ENCODE data around the gene MAN2A1.

The MAN2A1 gene

DNA sequence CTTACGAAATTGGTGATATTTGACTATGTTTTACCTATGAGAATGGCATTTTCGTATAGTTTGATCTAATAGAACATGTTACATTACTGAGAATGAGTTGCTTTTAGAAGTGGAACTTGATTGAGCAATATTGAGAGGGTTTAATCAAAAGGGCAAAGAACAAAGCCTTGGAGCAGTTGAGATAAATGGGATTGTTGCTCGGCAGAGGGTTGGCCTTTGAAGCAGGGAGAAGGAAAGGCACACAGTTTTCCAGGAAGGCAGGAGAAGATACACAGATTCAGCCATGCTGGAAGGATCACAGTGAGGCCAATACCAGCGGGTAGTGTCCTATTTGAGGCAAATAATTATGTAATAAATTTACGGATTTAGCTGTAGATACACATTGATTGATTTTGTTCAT lies 19.5 kb downstream of the MAN2A1 start:
- FAIRE-seq = no peak

DNA sequence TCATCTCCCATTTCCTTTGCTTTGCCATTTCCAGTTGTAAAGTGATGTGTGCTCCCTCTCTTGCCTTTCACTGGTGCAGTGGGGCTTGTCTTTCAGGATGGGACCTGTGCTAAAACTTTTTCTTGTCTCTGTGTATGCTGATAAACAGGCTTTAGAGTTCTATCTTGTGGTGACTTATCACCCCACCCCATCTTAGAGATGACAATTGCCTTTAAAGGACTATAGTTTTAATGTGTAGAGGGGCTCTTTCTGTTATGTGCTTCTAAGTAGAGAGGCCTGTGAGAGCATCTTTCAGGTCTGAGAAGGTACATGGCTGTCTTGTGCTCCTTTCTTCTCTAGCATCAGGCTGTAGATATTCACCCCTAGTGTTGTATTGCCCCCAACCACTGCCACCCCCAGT lies 21.9 kb downstream of the MAN2A1 start:
- FAIRE-seq = no peak

DNA sequence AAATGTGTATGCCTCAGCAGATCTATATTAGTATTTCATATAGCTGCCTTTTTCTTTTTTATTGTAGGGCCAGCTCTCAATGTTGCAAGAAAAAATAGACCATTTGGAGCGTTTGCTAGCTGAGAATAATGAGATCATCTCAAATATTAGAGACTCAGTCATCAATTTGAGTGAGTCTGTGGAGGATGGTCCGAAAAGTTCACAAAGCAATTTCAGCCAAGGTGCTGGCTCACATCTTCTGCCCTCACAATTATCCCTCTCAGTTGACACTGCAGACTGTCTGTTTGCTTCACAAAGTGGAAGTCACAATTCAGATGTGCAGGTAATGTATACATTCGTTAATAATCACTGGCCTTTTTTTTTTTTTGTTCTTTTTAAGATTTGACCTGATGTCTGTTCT lies 23.7 kb downstream of the MAN2A1 start:
- no peak for FAIRE-seq

DNA sequence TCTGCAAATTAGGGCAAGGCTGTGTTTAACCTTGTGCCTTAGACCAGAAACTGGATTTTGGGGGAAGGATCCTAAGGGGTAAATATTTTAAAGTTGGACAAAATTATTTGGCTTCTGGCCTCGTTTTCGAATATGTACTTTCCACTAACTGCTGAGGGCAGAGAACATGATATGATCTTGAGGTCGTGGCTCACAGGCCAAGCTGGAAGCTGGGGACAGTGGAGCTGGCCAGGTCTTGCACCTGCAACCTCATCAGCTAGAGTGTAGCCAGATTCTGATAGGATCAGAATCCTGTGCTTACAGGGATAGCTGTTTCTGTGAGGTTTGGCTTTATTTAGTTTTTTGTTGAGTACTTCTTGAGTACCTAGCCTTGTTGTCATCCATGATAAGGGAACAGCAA lies 24.9 kb downstream of the MAN2A1 start:
- no peak for FAIRE-seq

DNA sequence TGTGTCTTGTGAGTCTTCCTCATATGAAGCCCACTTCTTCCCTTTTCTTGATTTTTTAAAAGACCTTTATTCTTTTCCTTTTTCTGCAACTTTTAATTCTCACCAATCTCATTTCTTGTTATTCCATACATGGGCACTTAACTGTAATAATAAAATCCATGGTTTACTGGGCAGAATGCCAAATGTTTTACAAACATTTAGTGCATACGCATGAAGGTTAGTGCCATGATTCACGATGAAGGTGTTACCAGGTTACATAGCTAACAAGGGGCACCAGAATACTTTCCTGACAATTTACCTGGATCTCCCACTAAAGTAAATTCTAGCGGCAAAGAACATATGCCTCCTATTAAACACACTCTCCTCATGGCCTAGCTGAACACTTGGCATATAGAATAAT lies 28.5 kb downstream of the MAN2A1 start:
- FAIRE-seq = no peak

DNA sequence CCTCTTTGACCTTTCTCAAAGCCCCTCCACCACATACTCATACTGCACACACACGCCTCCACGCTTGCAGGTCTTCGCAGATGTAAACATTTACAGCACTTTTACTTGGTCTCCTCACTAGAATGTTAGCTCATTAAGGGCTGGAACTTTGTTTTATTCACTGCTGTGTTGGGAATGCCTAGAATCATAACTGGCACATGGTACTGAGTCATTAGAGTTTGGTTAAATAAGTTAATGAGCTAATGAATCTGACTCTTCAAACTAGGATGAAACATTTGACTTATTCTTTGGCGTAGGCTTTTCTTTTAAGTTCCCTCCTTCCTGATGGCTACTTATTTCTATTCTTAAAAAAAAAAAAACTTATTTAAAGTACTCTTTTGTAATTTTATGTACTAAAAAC lies 28.9 kb downstream of the MAN2A1 start:
- no peak for FAIRE-seq

DNA sequence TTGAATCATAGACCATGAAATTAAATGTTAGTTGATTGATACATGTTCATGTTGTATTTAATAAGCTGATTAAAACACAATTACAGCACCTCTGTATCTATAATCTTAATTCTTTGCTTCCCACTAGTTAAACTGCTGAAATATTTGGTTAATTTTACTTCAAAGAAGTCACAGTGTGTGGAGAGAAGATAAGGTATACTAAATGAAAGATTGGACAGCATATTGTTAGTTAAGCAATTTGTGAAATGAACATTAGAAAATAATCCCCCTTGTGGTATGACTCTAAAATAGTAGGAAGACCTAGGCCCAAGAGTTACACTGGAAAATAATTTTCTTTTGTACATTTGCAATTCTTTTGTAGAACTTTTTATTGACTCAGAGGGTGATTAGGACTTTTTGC lies 30.3 kb downstream of the MAN2A1 start:
- FAIRE-seq = no peak

DNA sequence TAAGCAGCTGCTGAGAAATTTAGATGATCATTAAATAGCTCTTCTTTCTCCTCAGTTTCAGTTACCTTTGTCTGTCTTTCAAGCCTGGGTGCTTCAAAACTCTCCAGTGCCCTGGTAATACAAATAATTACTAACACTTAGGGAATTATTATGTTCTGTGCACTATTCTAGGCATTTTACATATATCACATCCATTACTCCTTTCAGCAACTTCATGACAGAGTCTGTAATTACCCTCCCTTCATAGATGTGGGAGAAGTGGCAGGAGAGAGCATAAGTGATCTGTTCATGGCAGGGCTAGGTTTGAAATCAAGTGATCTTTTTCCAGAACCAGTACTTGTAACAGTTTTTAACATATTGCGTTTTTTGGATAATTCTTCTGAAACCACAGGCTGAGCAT lies 32.0 kb downstream of the MAN2A1 start:
- FAIRE-seq = no peak

DNA sequence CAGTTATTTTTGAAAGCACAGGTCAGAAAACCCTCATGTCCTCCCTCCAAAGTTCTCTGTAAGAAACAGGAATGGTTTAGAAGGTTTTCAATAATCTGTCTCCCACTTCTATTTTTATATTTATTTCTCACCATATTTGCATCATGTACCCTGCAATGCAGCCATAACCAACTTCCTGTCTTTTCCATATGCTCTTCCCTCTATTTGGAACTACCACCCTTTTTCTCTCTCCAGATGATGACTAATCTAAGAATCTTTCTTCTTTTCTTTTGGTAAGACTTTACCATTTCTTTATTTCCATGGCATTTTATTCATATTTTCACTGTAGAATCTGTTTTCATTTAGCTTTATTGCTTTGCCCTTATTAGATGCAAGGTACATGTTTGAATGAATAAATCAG lies 33.9 kb downstream of the MAN2A1 start:
- FAIRE-seq = no peak

DNA sequence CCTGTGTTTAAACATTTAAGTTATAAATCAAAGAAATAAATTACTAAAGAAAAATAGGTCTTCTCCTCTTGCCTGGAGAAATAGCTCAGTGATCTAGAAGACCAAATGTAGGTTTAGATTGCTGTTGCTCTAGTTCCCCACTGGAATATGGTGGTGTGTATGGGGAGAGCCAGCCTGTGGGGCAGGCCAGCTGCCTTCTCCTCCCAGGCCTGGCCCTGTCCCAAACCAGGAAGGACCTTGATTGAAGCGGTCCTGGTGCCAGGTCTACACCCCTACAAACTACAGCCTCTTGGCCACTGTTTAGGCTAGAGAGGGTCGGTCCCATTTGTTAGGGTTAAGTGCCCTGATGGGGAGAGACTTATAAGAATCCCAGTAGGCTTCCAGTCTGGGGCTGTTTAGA lies 35.4 kb downstream of the MAN2A1 start:
- no peak for FAIRE-seq

DNA sequence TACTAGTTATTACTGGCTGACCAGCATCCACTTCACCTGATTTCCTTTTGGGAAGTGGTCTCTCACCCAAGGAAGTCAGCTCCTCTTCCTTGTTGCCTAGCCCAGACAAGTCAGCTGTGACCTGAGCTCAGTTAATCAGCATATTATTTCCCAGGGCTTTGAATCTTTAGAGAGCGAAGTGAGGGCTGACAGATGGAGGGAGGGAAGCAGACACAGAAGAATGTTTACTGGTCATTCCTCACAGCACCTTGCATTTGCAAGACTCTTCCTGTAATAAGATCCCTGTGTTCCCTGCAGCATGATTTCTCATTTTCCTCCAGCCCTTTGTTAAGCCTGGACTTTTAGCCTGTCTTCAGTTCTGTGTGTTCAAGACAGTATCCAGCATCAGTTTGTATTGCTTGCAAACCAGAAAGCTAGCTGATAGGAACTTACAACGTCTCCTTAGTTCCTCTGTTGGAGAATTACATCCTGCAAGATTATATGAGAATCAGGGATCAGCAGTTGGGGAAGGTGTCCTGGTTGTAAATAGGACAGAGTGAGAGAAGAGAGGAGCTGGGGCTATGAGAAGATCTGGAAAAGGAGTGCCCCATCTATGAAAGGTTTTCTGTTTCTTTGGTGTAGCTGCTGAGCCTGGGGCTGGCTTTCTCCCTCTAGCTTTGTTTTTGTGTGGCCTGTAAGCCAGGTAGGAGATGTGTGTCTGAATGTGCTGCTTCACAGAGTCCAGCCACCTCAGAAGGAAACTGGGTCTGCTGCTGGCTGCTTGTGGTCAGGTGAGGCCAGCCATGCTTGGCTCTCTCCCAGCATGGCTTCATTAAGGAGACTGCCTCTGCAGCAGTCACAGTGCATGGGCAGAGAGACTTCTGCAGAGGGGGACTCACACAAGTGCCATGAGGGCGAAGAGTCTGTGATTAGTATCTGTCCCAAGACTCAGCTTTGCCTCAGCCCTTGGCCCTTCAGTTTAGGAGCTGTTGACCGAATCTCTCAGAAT lies 50.3 kb downstream of the MAN2A1 start:
- FAIRE-seq = no peak

DNA sequence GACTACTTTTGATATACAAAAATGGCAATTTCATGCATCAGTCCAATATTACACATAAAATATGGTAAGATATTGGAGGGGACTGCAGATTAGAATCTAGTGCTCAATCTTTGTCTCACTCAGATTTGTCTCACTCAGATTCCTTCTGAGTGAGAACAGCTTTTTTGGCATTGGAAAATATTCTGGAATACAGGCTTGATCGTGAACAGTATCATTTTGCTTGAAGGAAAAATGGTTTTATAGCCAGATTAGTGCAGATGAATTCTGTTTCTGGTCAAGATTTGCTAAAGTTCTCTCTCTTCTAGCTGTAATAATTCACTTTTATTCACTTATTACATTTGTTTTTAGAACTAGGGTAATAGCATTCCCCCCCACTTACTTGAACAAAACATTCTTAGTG lies 51.2 kb downstream of the MAN2A1 start:
- no peak for FAIRE-seq

DNA sequence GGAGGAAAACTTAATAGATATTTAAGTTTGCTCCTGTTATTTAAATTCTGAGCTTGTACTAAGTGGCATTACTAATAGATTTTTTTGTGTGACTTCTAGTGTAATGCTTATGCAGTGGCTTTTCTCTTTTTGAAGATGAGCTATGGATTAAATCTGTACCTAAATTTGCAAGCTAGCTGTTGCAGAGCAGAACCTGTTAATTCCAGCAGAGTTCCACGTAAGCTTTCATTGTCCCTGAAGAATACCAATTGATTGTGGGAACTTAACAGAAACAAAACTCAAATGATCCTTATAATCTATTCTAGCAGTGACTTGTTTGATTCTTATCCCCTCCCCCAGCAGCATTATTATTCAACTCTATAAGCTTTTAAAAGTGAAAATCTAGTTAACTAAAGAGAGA lies 51.7 kb downstream of the MAN2A1 start:
- no peak for FAIRE-seq

DNA sequence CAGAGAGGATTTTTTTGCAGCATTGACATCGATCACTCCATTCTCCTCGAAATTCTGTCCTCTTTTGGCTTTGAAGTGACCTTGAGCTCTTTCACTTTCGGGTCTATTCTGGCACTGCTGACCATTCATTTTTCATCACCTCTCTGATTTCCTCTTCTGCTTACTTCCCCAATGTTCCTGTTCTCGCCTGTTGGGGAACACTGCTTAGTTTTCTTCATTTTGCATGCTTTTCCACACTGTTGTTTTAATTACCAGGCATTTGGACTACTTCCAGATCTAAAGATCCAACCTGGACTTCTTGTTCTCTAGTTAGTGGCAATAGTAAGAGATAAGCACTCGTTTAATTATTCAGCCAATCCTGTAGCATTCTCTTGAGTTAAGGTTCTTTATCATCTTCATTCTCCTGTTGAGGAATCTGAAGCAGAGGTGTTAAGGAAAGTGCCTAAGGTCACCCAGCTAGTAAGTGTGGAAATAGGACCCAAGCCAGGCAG lies 53.4 kb downstream of the MAN2A1 start:
- no peak for FAIRE-seq

DNA sequence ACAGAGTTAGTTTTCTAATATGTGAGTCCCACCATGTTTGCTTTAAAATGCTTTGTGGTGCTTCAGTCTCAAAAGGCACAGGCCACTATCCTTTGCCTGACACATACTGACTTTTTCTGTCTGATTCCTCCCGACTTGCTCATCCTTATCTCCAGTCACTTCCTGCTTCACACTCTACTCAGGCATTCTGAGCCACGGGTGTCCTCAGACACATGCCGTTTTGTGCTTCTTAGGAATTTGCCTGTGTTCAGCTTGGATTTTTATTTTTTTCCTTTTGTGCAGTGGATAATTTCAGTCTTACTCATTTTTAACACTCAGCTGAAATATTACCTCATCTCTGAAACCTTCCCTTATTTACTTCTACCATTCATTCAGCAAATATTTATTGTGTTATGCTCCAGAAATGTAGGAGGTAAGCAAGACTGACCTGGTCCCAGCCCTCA lies 54.1 kb downstream of the MAN2A1 start:
- no peak for FAIRE-seq

DNA sequence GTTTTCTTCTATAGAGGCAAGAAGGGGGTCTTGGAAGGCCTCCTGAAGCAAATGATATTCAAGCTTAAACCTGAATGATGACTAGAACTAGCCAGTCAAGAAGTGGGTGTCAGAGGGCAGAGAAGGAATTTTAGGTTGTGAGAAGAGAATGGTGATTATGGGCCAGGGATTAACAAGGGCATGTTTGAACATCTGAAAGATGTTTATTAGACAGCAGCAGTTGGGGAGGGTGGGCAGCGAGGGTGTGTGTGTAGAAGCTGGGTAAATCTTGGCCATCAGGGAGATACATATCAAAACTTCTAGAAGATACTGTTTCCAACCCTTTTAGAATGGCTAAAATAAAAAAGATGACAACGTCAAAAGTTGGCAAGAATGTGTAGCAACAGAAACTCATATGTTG lies 54.5 kb downstream of the MAN2A1 start:
- FAIRE-seq = no peak

DNA sequence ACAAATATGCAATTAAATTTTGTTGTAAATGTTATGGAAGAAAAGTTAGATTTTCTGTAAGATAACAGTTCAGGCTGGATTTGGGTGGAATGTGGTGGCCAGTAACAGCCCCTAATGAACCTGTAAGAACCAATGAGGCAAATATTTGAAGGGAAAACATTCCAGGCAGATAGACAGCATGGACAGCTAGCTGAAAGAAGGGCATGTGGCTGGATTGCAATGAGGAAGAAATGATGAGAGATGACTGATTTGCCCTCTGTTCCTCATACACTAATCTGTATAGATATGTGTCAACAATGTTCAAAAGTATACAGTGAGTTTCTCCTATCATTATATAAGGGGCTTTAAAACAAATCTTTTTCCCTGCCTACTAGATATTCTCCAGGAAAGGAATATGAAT lies 58.8 kb downstream of the MAN2A1 start:
- FAIRE-seq = no peak

DNA sequence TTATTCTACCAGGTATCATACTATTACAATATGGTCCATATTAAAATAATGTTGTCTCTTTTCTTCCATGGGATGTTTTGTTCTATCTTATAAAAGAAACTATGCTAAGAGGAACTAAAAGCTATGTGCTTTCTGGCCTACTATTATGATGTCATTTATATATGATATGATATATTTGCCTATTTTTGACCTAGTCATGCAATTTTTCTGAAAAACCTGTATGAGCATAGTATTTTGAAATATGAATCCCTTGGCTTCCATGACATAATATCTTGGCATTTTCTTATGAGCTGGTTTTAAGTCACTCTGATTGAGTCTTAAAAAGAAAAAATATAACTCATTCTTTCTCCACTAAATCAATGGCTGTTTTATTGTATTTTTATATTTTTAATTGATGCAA lies 60.7 kb downstream of the MAN2A1 start:
- FAIRE-seq = no peak

DNA sequence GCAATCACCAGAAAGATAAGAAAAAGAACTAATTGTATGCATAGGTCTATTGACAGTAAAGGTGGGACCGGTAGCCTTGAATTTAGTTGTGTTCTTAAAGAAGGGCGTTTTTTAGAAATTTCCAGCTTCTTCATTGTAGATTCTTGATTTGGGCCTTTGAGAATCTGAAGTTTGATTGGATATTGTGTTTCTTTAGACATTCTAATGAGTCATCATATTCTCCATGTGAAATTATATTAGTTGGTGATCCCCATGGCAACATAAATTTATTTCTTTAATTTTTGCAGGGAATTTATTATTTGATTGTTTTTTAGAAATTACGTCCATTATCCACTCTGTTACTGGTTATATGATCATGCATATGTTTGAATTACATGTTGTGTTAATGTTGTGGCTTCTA lies 63.6 kb downstream of the MAN2A1 start:
- FAIRE-seq = no peak

DNA sequence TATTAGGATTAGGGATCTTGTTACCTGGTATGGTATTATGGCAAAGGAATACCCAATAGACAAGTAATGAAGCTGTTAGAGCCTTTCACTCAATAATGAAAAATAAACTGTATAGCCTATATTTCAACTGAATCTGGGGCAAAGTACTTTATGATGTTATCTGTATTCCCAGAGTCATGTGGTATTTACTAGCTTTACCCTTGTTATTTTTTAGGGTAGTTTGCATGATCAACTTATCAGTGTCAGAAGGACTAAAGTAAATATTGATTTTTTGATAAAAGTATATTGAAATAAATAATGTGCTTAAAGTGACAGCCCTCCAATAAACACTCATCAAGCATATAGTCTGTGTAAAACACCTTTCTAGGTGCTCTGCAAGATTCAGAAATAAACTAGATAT lies 64.6 kb downstream of the MAN2A1 start:
- no peak for FAIRE-seq

DNA sequence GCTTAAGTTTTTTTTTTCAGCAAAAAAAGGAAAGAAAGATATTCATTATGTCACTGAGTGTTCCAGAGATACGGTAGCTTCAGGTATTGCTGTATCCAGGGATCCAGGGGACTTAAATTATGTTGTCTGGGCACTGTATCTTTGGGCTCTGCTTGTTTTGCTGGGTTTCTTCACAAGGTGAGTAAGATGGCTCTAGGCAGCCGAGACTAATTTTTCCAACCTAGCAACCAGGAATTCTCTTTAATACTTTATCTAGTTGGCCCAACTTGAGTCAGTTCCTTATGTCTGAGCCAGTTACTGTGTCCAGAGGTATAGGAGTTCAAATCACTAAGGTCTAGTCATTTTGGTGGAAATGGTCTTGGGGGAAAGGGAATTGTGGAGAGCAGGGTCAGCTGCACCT lies 66.0 kb downstream of the MAN2A1 start:
- FAIRE-seq = no peak

DNA sequence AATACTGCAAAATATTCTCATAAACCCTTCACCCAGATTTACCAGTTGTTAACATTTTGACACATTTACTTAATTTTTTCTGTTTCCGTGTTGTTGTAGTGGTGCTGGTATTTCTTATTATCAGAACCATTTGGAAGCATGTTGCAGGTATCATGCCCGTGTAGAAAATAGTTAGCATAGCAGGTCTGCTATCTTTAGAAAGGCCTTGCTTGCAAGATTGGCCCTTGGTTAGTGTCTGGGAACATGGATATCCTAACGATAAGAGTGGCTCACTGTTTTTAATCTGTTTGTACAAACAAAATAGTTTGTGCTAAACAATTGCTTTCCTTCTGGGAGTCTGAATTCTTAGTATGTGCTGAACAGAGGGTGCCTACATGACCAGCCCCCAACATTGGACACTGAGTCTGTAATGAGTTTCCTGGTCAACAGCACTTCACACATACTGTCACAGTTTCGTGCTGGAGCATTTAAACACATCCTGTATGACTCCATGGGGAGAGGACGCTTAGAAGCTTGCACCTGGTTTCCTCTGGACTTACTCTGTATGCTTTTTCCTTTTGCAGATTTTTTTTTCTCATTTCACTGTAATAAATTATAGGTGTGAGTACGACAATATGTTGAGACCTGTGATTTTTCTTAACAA lies 66.9 kb downstream of the MAN2A1 start:
- FAIRE-seq = no peak

DNA sequence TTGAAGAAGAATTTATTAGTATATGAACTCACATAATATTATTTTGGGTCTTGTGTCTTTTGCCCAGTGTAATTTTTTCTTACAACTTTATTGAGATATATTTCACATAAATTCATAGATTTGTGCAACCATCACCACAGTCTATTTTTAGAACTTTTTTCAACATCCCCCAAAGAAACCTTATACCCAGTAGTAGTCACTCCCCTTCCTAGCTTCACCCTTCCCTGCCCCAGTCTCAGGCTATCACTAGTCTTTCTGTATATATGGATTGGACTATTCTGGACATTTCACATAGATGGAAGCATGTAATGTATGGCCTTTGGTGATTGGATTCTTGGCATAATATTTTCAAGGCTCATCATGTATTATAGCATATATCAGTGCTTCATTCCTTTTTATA lies 67.8 kb downstream of the MAN2A1 start:
- FAIRE-seq = no peak

DNA sequence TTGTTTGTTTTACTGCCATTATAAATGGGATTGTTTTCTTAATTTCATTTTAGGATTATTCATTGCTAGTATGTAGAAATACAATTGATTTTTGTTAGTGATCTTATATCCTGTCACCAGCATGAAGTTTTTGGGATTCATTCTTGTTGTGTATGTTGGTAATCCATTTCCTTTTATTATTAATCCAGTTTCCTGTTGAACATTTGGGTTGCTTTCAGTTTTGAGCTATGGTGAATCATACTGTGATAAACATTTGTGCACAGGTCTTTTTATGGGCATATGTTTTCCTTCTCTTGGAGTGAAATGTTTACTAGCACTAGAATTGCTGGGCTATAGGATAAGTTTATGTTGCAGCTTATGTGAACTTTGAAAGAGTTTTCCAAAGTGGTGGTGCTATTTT lies 69.6 kb downstream of the MAN2A1 start:
- FAIRE-seq = no peak

Data from TTC549 (cell line).